Left lung (tissue), 10 donors: ENCODE measurements around the gene MAJIN. TPM values are rescaled to one million over a fixed set of nuclear protein-coding genes. Genes with fewer than 3 reads are reported as not detected.
A peak's percentile ranks its signal among the peaks of the same experiment; 100 is the strongest.

Experiments used
- ATAC-seq: fragments of 200-7000 bp; cut with Tn5 transposase; one replicate; pipeline ENCODE4 v1.9.1; 2020; ENCODE audit warnings: moderate library complexity
- DNase-seq, 4 donors: peaks; one replicate each; pipeline ENCODE4 v3.0.0-alpha.2; 2013 to 2020
- H3K27ac ChIP-seq, 2 donors: fragments of 200-600 bp; sonication (generic) in 1 of 2; one replicate each; pipeline versions ENCODE4 v1.5.0 to v1.8.0; 2020 to 2021
- H3K27me3 ChIP-seq, 2 donors: fragments of 200-600 bp; sonication (generic) in 1 of 2; one replicate each; pipeline versions ENCODE4 v1.5.0 to v1.8.0; 2020 to 2021
- H3K36me3 ChIP-seq, 2 donors: fragments of 200-600 bp; sonication (generic) in 1 of 2; one replicate each; pipeline versions ENCODE4 v1.5.0 to v1.8.0; 2020 to 2021
- H3K4me1 ChIP-seq, 2 donors: fragments of 200-600 bp; one replicate each; pipeline ENCODE4 v1.8.0; 2021
- H3K4me3 ChIP-seq, 2 donors: fragments of 200-600 bp; sonication (generic) in 1 of 2; one replicate each; pipeline versions ENCODE4 v1.5.0 to v1.8.0; 2020 to 2021; ENCODE audit warnings: mild to moderate bottlenecking in 1 of 2
- H3K9me3 ChIP-seq, 2 donors: fragments of 200-600 bp; sonication (generic) in 1 of 2; one replicate each; pipeline versions ENCODE4 v1.5.0 to v1.8.0; 2020 to 2021
- intact Hi-C, 2 donors: fragments of 100-400 bp; cut with DNase I; formaldehyde crosslinking; loops; one replicate each; pipeline versions ENCODE4 v1.11.2 to v1.14.2; 2022
- polyA plus RNA-seq, 6 donors: library from polyadenylated mRNA; unstranded; fragments of 120-200 nt; gene quantifications; one replicate each; pipeline ENCODE4 v1.2.1, GENCODE V29; 2013; ENCODE audit not compliant: insufficient read length in 6 of 6
- total RNA-seq, 2 donors: library from RNA; stranded (reverse); fragmentation: NEBNext Ultra II Directional; extraction: Animal tissue kit (Norgen Biotek cat#: 25700); gene quantifications; one replicate each; pipeline ENCODE4 v1.2.1, GENCODE V29; 2021
- TF ChIP-seq, protein P1 (sequence below), 2 donors: fragments of 200-600 bp; sonication (generic) in 1 of 2; IDR thresholded peaks; one replicate each; pipeline versions ENCODE4 v1.5.0 to v1.8.0; 2021; ENCODE audit warnings: antibody characterized with exemption in 2 of 2
- donor health status: DM: no; HTN: yes; CAD: no.
- donor health status: DM: no; HTN: no; CAD: no.

The MAJIN gene
- total and polyA plus RNA-seq, 8 donors = 0.11 to 0.14 TPM; not detected in 6

- Histone ChIP-seq H3K4me1 (peaks cover 0 to 35% of the 10 kb centered on the region in 2 donors), H3K9me3 (no peaks in the 10 kb centered on the region), H3K4me3 (no peak overlapping the region), H3K27ac (no peak overlapping the region), H3K27me3 (no peaks in the 10 kb centered on the region), H3K36me3 (peaks cover 0 to 22% of the 10 kb centered on the region in 2 donors)
- no peak for ATAC-seq
- TF ChIP-seq, protein P1, sequence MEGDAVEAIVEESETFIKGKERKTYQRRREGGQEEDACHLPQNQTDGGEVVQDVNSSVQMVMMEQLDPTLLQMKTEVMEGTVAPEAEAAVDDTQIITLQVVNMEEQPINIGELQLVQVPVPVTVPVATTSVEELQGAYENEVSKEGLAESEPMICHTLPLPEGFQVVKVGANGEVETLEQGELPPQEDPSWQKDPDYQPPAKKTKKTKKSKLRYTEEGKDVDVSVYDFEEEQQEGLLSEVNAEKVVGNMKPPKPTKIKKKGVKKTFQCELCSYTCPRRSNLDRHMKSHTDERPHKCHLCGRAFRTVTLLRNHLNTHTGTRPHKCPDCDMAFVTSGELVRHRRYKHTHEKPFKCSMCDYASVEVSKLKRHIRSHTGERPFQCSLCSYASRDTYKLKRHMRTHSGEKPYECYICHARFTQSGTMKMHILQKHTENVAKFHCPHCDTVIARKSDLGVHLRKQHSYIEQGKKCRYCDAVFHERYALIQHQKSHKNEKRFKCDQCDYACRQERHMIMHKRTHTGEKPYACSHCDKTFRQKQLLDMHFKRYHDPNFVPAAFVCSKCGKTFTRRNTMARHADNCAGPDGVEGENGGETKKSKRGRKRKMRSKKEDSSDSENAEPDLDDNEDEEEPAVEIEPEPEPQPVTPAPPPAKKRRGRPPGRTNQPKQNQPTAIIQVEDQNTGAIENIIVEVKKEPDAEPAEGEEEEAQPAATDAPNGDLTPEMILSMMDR (IDR thresholded peaks at IDR 0.05) = no peak
- intact Hi-C loops = loop anchor here (5.0 to 10.0 kb wide), 2 partner anchors 45 to 47 kb away; partner anchors contain the start of gene CDC42BPG (in 1 of the 2)
- DNase-seq = no peak
Observed at GRCh38 chr11:64891880-64892279, 80.0 kb downstream of the MAJIN start.

DNA sequence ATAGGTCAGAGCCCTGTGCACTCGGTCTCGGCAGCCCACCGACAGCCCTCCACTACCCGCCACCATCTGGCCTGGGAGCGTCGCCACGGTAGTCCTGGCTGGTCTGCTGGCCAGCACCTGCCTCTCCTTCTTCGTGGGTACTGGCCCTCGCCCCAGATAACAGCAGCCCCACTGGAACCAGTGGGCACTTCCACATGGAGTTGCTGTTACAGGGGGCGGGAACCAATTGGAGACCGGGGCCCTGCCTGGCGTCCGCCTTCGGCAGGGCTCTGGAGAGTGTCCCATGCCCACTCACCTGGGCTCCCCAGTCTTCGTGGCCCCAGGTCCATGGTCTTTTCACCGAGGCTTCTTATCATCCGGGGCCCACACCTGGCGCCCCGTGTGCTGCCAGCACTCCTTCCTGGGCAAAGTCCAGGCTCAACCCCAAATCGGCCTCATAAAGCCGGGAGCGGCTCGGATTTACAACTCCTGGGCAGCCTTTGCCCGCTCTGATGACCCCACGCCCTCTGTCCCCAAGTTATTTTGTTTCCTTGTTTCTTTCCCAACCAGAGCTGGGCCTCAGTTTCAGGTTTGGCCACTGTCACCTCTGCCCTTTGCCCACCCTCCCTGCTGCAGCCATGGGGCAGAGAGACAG is 80.6 kb downstream of the MAJIN start:
- no peak for DNase-seq
- H3K27ac ChIP-seq = no peak overlapping the region
- TF ChIP-seq, protein P1 (IDR thresholded peaks at IDR 0.05) = no peak
- H3K9me3 ChIP-seq = no peaks in the 10 kb centered on the region
- H3K4me3 ChIP-seq = no peak overlapping the region
- H3K4me1 ChIP-seq = peaks cover 0 to 38% of the 10 kb centered on the region in 2 donors
- no peaks in the 10 kb centered on the region for H3K27me3 ChIP-seq
- intact Hi-C loops = loop anchor here (5.0 to 10.0 kb wide), 2 partner anchors 44 to 47 kb away; partner anchors contain the start of gene CDC42BPG (in 1 of the 2)
- peaks cover 0 to 16% of the 10 kb centered on the region in 2 donors for H3K36me3 ChIP-seq
- no peak for ATAC-seq

- DNase-seq (no peak), ATAC-seq (no peak)
- TF ChIP-seq, protein P1 (IDR thresholded peaks at IDR 0.05) = no peak
- Histone ChIP-seq H3K27me3 (no peaks in the 10 kb centered on the region), H3K4me3 (no peak overlapping the region), H3K4me1 (peaks cover 0 to 46% of the 10 kb centered on the region in 2 donors), H3K9me3 (no peaks in the 10 kb centered on the region), H3K36me3 (peaks cover 0 to 9% of the 10 kb centered on the region in 2 donors), H3K27ac (no peak overlapping the region)
- intact Hi-C loops = loop anchor here (5.0 to 10.0 kb wide), 2 partner anchors 43 to 46 kb away; partner anchors contain the start of gene CDC42BPG (in 1 of the 2)
Observed at GRCh38 chr11:64890522-64890939, 81.4 kb downstream of the MAJIN start.

- Histone ChIP-seq H3K27me3 (no peaks in the 10 kb centered on the region), H3K4me1 (peaks cover 0 to 52% of the 10 kb centered on the region in 2 donors), H3K27ac (no peak overlapping the region), H3K9me3 (no peaks in the 10 kb centered on the region), H3K4me3 (no peak overlapping the region), H3K36me3 (no peaks in the 10 kb centered on the region)
- intact Hi-C loops = no loop called here
- TF ChIP-seq, protein P1 (IDR thresholded peaks at IDR 0.05) = no peak
- ATAC-seq (no peak), DNase-seq (no peak)
Observed at GRCh38 chr11:64888729-64889511, 83.0 kb downstream of the MAJIN start.

DNA sequence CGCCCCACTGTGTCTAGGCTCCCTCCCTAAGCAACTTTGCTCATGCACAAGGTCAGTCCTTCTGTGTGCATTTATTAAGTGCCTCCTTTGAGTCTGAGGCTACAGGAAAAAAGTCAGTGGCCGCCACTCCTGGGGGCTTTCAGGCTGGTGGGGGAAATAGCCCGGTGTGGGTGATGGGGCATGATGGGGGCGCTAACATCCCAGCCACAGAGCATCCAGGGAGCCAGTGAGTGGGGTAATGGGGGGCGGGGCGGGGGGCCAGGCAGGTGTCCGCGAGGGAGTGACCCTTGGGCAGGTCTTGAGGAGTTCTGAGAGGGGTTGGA is 83.5 kb downstream of the MAJIN start:
- Histone ChIP-seq H3K27ac (peak overlapping the region in 1 of 2 donors; percentile 69), H3K4me3 (peak overlapping the region in 1 of 2 donors; percentile 18), H3K9me3 (no peaks in the 10 kb centered on the region), H3K4me1 (peaks cover 0 to 52% of the 10 kb centered on the region in 2 donors), H3K36me3 (no peaks in the 10 kb centered on the region), H3K27me3 (no peaks in the 10 kb centered on the region)
- intact Hi-C loops = no loop called here
- TF ChIP-seq, protein P1 (IDR thresholded peaks at IDR 0.05) = no peak
- ATAC-seq (no peak), DNase-seq (no peak)
